K562 (cell line): ENCODE results near the gene LZTFL1. TPM values are rescaled to one million over a fixed set of nuclear protein-coding genes. Genes with fewer than 3 reads are reported as not detected.

Source experiments
- FOXA3 ChIP-seq, 2 experiments: fragments of 450-650 bp in 1 of 2; sonication (generic) in 1 of 2; formaldehyde crosslinking; IDR thresholded peaks in 1 of 2; conservative IDR thresholded peaks in 1 of 2; 2 replicates each; pipeline versions ENCODE4 v1.4.0 to v1.8.0; 2020 to 2022; ENCODE audit warnings: mild to moderate bottlenecking in 2 of 2, missing genetic modification reagents in 1 of 2
- HNRNPK ChIP-seq: fragments of 200-400 bp; formaldehyde crosslinking; IDR thresholded peaks from one replicate; pipeline ENCODE4 v1.6.1; 2018; ENCODE audit warnings: mild to moderate bottlenecking, low read depth, low read length; ENCODE audit not compliant: poor library complexity, severe bottlenecking
- JUND ChIP-seq, 2 experiments: IDR thresholded peaks; 2 replicates in 1 of 2; 3 replicates in 1 of 2; pipeline ENCODE4 v1.6.1; 2011; ENCODE audit warnings: borderline replicate concordance in 2 of 2, low read depth in 2 of 2, low read length in 2 of 2, improper control_type of control experiment in 1 of 2, missing biosample characterization in 1 of 2, missing genetic modification characterization in 1 of 2, missing genetic modification reagents in 1 of 2
- MYBL2 ChIP-seq, 2 experiments: fragments of 450-650 bp in 1 of 2; sonication (generic) in 1 of 2; formaldehyde crosslinking in 1 of 2; IDR thresholded peaks; 2 replicates each; pipeline versions ENCODE4 v1.6.1 to v1.8.1; 2017 to 2022; ENCODE audit warnings: borderline replicate concordance in 1 of 2, inconsistent platforms in 1 of 2, low read depth in 1 of 2, mild to moderate bottlenecking in 1 of 2, missing genetic modification reagents in 1 of 2, moderate library complexity in 1 of 2
- MYC ChIP-seq, 2 experiments: fragments of 250-450 bp in 1 of 2; sonication (Bioruptor Pico) in 1 of 2; IDR thresholded peaks; 2 replicates each; pipeline versions ENCODE4 v1.5.1 to v1.6.1; 2012 to 2021; ENCODE audit warnings: low read depth in 2 of 2, borderline replicate concordance in 1 of 2, improper control_type of control experiment in 1 of 2, low read length in 1 of 2, mild to moderate bottlenecking in 1 of 2, moderate library complexity in 1 of 2
- SMARCA4 ChIP-seq: fragments of 450-650 bp; IDR thresholded peaks from 2 replicates; pipeline ENCODE4 v1.6.1; 2016
- SMC3 ChIP-seq: conservative IDR thresholded peaks from 2 replicates; pipeline ENCODE4 v1.6.1; 2011; ENCODE audit warnings: low read depth, low read length, improper control_type of control experiment; ENCODE audit not compliant: insufficient read depth
- ZNF76 ChIP-seq: fragments of 250-450 bp; sonication (Bioruptor Pico); IDR thresholded peaks from 2 replicates; pipeline ENCODE4 v1.4.0; 2020; ENCODE audit warnings: mild to moderate bottlenecking, moderate library complexity, borderline replicate concordance
- polyA plus RNA-seq, 8 experiments: library from polyadenylated mRNA; depleted of rRNA in 4 of 8; stranded (reverse) in 5 of 8; unstranded in 3 of 8; fragments of >200 nt; fragmentation: Nextera tagmentation in 2 of 8; fragmentation: Illumina TruSeq in 1 of 8; extraction: Ambion mirVana in 2 of 8; extraction: Trizol in 1 of 8; gene quantifications; 2 replicates each; pipeline versions ENCODE4 v1.2.1 to v1.2.3, GENCODE V29; 2011 to 2014; ENCODE audit warnings: inconsistent platforms in 1 of 8, missing spikeins in 1 of 8
- total RNA-seq, 7 experiments: library from RNA; depleted of rRNA in 6 of 7; stranded (reverse); fragments of >200 nt in 6 of 7; fragmentation: Illumina TruSeq in 2 of 7; extraction: Trizol in 2 of 7; gene quantifications; 2 replicates each; pipeline versions ENCODE4 v1.2.1 to v1.2.3, GENCODE V29; 2011 to 2021; ENCODE audit warnings: low replicate concordance in 1 of 7
- TF ChIP-seq, protein P1 (sequence below), 2 experiments: fragments of 450-650 bp; IDR thresholded peaks; 2 replicates each; pipeline ENCODE4 v1.6.1; 2018; ENCODE audit warnings: mild to moderate bottlenecking in 2 of 2, low read depth in 1 of 2; ENCODE audit not compliant: partially characterized antibody in 2 of 2
- TF ChIP-seq, protein P2 (sequence below), 3 experiments: fragments of 200-800 bp in 1 of 3; fragments of 250-450 bp in 1 of 3; fragments of 450-650 bp in 1 of 3; sonication (Bioruptor Pico) in 1 of 3; sonication (Bioruptor generic) in 1 of 3; formaldehyde crosslinking in 1 of 3; IDR thresholded peaks; 2 replicates each; pipeline versions ENCODE4 v1.6.1 to v1.8.0; 2016 to 2022; ENCODE audit warnings: mild to moderate bottlenecking in 2 of 3, missing genetic modification characterization in 2 of 3, missing compliant biosample characterization in 1 of 3, moderate library complexity in 1 of 3
- TF ChIP-seq, protein P3 (sequence below): IDR thresholded peaks from 3 replicates; pipeline ENCODE4 v1.6.1; 2011; ENCODE audit warnings: borderline replicate concordance, mild to moderate bottlenecking; ENCODE audit not compliant: insufficient read length, insufficient read depth

Gene LZTFL1
- total and polyA plus RNA-seq, 9 of the 15 experiments (the other 6 are each of a cell fraction or from before 2014, with no cell fraction given): 10.7 to 33.7 (median 15.3) TPM

DNA sequence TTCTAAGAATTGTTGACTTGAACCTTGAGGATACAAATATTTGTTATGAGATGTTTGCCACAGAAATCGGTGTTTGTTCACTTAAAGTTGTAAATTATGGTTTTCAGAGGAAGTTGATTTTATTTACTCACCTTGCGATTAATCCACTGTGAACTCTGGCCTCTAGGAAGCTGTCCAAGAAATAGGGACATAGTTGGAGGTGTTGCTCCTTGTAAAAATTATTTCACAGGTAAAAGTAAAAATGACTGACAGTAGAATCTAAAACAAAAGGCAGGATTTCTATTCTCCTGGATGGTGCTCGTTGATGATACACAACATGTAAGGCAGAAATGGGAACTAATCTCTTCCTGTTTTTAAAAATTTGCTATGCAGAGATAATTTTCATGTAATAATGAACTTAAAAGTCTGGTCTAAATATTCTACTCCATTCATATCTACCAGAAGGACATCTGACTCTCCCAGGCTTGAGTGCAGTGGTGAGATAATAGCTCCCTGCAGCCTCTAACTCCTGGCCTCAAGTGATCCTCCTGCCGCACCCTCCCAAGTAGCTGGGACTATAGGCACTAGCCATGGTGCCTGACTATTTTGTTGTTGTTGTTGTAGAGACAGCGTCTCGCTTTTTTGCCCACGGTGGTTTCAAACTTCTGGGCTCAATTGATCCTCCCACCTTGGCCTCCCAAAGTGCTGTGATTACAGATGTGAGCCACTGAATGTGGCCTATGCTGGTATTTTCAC is 17.1 kb upstream of the LZTFL1 start (continued):
- TF ChIP-seq, protein P1, sequence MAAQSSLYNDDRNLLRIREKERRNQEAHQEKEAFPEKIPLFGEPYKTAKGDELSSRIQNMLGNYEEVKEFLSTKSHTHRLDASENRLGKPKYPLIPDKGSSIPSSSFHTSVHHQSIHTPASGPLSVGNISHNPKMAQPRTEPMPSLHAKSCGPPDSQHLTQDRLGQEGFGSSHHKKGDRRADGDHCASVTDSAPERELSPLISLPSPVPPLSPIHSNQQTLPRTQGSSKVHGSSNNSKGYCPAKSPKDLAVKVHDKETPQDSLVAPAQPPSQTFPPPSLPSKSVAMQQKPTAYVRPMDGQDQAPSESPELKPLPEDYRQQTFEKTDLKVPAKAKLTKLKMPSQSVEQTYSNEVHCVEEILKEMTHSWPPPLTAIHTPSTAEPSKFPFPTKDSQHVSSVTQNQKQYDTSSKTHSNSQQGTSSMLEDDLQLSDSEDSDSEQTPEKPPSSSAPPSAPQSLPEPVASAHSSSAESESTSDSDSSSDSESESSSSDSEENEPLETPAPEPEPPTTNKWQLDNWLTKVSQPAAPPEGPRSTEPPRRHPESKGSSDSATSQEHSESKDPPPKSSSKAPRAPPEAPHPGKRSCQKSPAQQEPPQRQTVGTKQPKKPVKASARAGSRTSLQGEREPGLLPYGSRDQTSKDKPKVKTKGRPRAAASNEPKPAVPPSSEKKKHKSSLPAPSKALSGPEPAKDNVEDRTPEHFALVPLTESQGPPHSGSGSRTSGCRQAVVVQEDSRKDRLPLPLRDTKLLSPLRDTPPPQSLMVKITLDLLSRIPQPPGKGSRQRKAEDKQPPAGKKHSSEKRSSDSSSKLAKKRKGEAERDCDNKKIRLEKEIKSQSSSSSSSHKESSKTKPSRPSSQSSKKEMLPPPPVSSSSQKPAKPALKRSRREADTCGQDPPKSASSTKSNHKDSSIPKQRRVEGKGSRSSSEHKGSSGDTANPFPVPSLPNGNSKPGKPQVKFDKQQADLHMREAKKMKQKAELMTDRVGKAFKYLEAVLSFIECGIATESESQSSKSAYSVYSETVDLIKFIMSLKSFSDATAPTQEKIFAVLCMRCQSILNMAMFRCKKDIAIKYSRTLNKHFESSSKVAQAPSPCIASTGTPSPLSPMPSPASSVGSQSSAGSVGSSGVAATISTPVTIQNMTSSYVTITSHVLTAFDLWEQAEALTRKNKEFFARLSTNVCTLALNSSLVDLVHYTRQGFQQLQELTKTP (IDR thresholded peaks at IDR 0.05; ENCODE audit: low read depth in 1 of 2, partially characterized antibody in 2 of 2): no peak
- no peak for TF ChIP-seq HNRNPK
- TF ChIP-seq, protein P2, sequence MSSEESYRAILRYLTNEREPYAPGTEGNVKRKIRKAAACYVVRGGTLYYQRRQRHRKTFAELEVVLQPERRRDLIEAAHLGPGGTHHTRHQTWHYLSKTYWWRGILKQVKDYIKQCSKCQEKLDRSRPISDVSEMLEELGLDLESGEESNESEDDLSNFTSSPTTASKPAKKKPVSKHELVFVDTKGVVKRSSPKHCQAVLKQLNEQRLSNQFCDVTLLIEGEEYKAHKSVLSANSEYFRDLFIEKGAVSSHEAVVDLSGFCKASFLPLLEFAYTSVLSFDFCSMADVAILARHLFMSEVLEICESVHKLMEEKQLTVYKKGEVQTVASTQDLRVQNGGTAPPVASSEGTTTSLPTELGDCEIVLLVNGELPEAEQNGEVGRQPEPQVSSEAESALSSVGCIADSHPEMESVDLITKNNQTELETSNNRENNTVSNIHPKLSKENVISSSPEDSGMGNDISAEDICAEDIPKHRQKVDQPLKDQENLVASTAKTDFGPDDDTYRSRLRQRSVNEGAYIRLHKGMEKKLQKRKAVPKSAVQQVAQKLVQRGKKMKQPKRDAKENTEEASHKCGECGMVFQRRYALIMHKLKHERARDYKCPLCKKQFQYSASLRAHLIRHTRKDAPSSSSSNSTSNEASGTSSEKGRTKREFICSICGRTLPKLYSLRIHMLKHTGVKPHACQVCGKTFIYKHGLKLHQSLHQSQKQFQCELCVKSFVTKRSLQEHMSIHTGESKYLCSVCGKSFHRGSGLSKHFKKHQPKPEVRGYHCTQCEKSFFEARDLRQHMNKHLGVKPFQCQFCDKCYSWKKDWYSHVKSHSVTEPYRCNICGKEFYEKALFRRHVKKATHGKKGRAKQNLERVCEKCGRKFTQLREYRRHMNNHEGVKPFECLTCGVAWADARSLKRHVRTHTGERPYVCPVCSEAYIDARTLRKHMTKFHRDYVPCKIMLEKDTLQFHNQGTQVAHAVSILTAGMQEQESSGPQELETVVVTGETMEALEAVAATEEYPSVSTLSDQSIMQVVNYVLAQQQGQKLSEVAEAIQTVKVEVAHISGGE (CRISPR knock-in tag; IDR thresholded peaks at IDR 0.05): peak in 1 of 3 experiments; percentile 49; a peak in 1 of 6 replicates
- no peak for TF ChIP-seq SMC3
- TF ChIP-seq FOXA3 (CRISPR knock-in tag; conservative IDR thresholded peaks at IDR 0.05 in 1 of 2, IDR thresholded peaks at IDR 0.05 in 1 of 2): no peak
- TF ChIP-seq MYC (IDR thresholded peaks at IDR 0.05; ENCODE audit: low read depth, low read length): 0 out of 2 replicates have a peak, but pooled peaks have one; percentile 20
- TF ChIP-seq MYC (CRISPR knock-in tag; IDR thresholded peaks at IDR 0.05; ENCODE audit: borderline replicate concordance, low read depth): no peak
- peak; percentile 32; the same call in 1 of the 2 replicates for TF ChIP-seq JUND (IDR thresholded peaks at IDR 0.05; ENCODE audit: borderline replicate concordance, low read depth, low read length)
- no peak; the same call in 2 of the 3 replicates for TF ChIP-seq JUND (tag; IDR thresholded peaks at IDR 0.05; ENCODE audit: borderline replicate concordance, low read depth, low read length)
- TF ChIP-seq SMARCA4: peak; percentile 85
- TF ChIP-seq, protein P3, sequence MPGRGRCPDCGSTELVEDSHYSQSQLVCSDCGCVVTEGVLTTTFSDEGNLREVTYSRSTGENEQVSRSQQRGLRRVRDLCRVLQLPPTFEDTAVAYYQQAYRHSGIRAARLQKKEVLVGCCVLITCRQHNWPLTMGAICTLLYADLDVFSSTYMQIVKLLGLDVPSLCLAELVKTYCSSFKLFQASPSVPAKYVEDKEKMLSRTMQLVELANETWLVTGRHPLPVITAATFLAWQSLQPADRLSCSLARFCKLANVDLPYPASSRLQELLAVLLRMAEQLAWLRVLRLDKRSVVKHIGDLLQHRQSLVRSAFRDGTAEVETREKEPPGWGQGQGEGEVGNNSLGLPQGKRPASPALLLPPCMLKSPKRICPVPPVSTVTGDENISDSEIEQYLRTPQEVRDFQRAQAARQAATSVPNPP: no peak
- peak; percentile 61 for TF ChIP-seq MYBL2 (IDR thresholded peaks at IDR 0.05; ENCODE audit: low read depth)
- no peak for TF ChIP-seq MYBL2 (CRISPR knock-in tag; IDR thresholded peaks at IDR 0.05; ENCODE audit: borderline replicate concordance)
- no peak for TF ChIP-seq ZNF76 (CRISPR knock-in tag)
